ENCODE measurements around the gene LRRC7. TPM values are rescaled to one million over a fixed set of nuclear protein-coding genes. Genes with fewer than 3 reads are reported as not detected.

LRRC7 gene
- total and polyA plus RNA-seq, 2 of the 8 experiments (the other 6 are each of a cell fraction or from before 2014, with no cell fraction given) = 0.03 to 0.17 TPM

- Histone ChIP-seq H3K4me3 (ENCODE audit: extremely low read depth in 1 of 4, insufficient read depth in 2 of 4, low read depth in 3 of 4, low read length in 4 of 4) (no peak overlapping the region), H3K56ac (replicated peaks; ENCODE audit: insufficient read length, low read depth, low read length) (no peak overlapping the region), H2AFZ (ENCODE audit: low read length) (no peak overlapping the region), H2BK15ac (ENCODE audit: low read length) (no peak overlapping the region), H2BK20ac (ENCODE audit: low read length) (no peak overlapping the region), H3K18ac (ENCODE audit: extremely low read depth, low read length) (no peak overlapping the region), H3K23ac (ENCODE audit: insufficient read length) (no peak overlapping the region), H2BK120ac (replicated peaks; ENCODE audit: low read depth, low read length) (no peak overlapping the region), H3K27ac (ENCODE audit: low read depth, low read length) (no peak overlapping the region), H2BK12ac (ENCODE audit: low read depth, low read length) (no peak overlapping the region), H3K14ac (ENCODE audit: insufficient read length) (no peak overlapping the region), H3K9ac (replicated peaks in 1 of 4; ENCODE audit: extremely low read depth in 1 of 4, low read depth in 3 of 4, low read length in 3 of 4) (no peak overlapping the region), H3K9me3 (ENCODE audit: insufficient read depth in 2 of 2, low read depth in 1 of 2, low read length in 1 of 2) (no peaks in the 10 kb centered on the region), H4K91ac (replicated peaks; ENCODE audit: insufficient read length, low read length) (no peak overlapping the region), H3K23me2 (ENCODE audit: low read depth, low read length) (no peaks in the 10 kb centered on the region; the same call in 1 of the 2 replicates), H4K20me1 (replicated peaks in 1 of 2; ENCODE audit: control insufficient read depth in 1 of 2, insufficient read depth in 2 of 2, low read length in 2 of 2) (no peaks in the 10 kb centered on the region), H3K4me2 (ENCODE audit: insufficient read depth in 1 of 2, low read depth in 2 of 2, low read length in 2 of 2) (no peak overlapping the region), H3K79me2 (ENCODE audit: control insufficient read depth in 1 of 2, insufficient read depth in 2 of 2, low read length in 2 of 2) (no peaks in the 10 kb centered on the region), H3K4me1 (replicated peaks in 1 of 4; ENCODE audit: control insufficient read depth in 3 of 4, insufficient read depth in 4 of 4, low read length in 3 of 4) (no peaks in the 10 kb centered on the region), H4K5ac (ENCODE audit: insufficient read length, low read depth, low read length) (no peak overlapping the region), H3K4ac (replicated peaks; ENCODE audit: insufficient read length, low read depth, low read length) (no peak overlapping the region), H3K79me1 (ENCODE audit: low read depth, low read length) (no peaks in the 10 kb centered on the region), H3K27me3 (replicated peaks in 1 of 4; ENCODE audit: control insufficient read depth in 3 of 4, extremely low read depth in 1 of 4, insufficient read depth in 3 of 4, low read length in 3 of 4) (no peaks in the 10 kb centered on the region), H4K8ac (ENCODE audit: extremely low read depth, insufficient read depth, low read length) (no peak overlapping the region), H2BK5ac (ENCODE audit: low read depth, low read length) (no peak overlapping the region), H3K36me3 (ENCODE audit: control insufficient read depth in 2 of 4, insufficient read depth in 4 of 4, low read length in 3 of 4) (no peaks in the 10 kb centered on the region), H2AK5ac (ENCODE audit: low read depth, low read length) (no peak overlapping the region)
- no peak for DNase-seq (ENCODE audit: low read depth in 1 of 2, low spot score in 2 of 2)
- no peak for FAIRE-seq
- ChIA-PET POLR2A (ENCODE audit: partially characterized antibody) (no interaction called here), CTCF (ENCODE audit: partially characterized antibody) (no interaction called here)
- TF ChIP-seq ASH2L (IDR thresholded peaks at IDR 0.05; ENCODE audit: low read length) (no peak), RNF2 (IDR thresholded peaks at IDR 0.05; ENCODE audit: borderline replicate concordance, low read depth, low read length, missing control alignments, poor library complexity, severe bottlenecking) (no peak), BACH1 (IDR thresholded peaks at IDR 0.05; ENCODE audit: low read length) (no peak), POU5F1 (IDR thresholded peaks at IDR 0.05; ENCODE audit: low read depth, low read length) (no peak), ZNF274 (IDR thresholded peaks at IDR 0.05; ENCODE audit: borderline replicate concordance, extremely low read depth, low read length) (no peak), SP2 (IDR thresholded peaks at IDR 0.05; ENCODE audit: low read length) (no peak)
- WGBS, 2 experiments (ENCODE audit: extremely low coverage in 1 of 2, insufficient coverage in 1 of 2, insufficient read length in 1 of 2, insufficient replicate concordance in 2 of 2, low coverage in 1 of 2, low lambda C conversion rate in 2 of 2, missing lambda C conversion rate in 1 of 2) = 95% methylated on average over 1 of the region's 1 CpG; no CpG with 5 or more reads in 1 of the 2 experiments
Observed at GRCh38 chr1:69755647-69756046, 187.9 kb downstream of the LRRC7 start.
